Stomach (tissue), 9 donors: ENCODE data around the gene AKAP13. TPM values are rescaled to one million over a fixed set of nuclear protein-coding genes. Genes with fewer than 3 reads are reported as not detected.
A peak's percentile ranks its signal among the peaks of the same experiment; 100 is the strongest.

Experiments used
- DNase-seq, 2 donors: peaks; one replicate each; pipeline versions ENCODE4 v3.0.0 to v3.0.0-alpha.2; 2013 to 2019
- H3K27ac ChIP-seq, 5 donors: fragments of 200-600 bp in 4 of 5; sonication (generic) in 4 of 5; one replicate each; pipeline ENCODE4 v1.5.1; 2013 to 2019; ENCODE audit warnings: mild to moderate bottlenecking in 1 of 5, moderate library complexity in 1 of 5
- H3K27me3 ChIP-seq, 3 donors: fragments of 200-600 bp; sonication (generic); one replicate each; pipeline ENCODE4 v1.5.1; 2017 to 2019; ENCODE audit warnings: mixed run types in 1 of 3
- H3K36me3 ChIP-seq, 4 donors: fragments of 200-600 bp; sonication (generic); 1 replicate in 3 of 4; 2 replicates in 1 of 4; pipeline ENCODE4 v1.5.1; 2016 to 2019
- H3K4me1 ChIP-seq, 4 donors: fragments of 200-600 bp; sonication (generic); one replicate each; pipeline ENCODE4 v1.5.1; 2016 to 2019
- H3K4me3 ChIP-seq, 4 donors: fragments of 200-600 bp; sonication (generic) in 3 of 4; one replicate each; pipeline ENCODE4 v1.5.1; 2016 to 2019; ENCODE audit warnings: mild to moderate bottlenecking in 1 of 4
- H3K9me3 ChIP-seq, 4 donors: fragments of 200-600 bp; sonication (generic); one replicate each; pipeline ENCODE4 v1.5.1; 2016 to 2019
- EP300 ChIP-seq: sonication (generic); formaldehyde crosslinking; IDR thresholded peaks from one replicate; pipeline ENCODE4 v1.6.1; 2017; ENCODE audit warnings: antibody characterized with exemption
- POLR2A ChIP-seq, 4 donors: fragments of 450-650 bp; IDR thresholded peaks; one replicate each; pipeline ENCODE4 v1.6.1; 2016; ENCODE audit warnings: antibody characterized with exemption in 4 of 4, control low read depth in 2 of 4, mild to moderate bottlenecking in 1 of 4, moderate library complexity in 1 of 4
- POLR2AphosphoS5 ChIP-seq, 3 donors: sonication (generic); formaldehyde crosslinking; IDR thresholded peaks; one replicate each; pipeline ENCODE4 v1.6.1; 2016; ENCODE audit warnings: antibody characterized with exemption in 3 of 3
- WGBS, 5 donors: extraction: QIAGEN DNeasy Blood & Tissue Kit in 3 of 5; methylation state at CpG; one replicate each; pipeline versions ENCODE4 v1.1.5 to v1.1.7; 2013 to 2018; 5-methylcytosine and 5-hydroxymethylcytosine counted together
- intact Hi-C: fragments of 100-400 bp; cut with DNase I; formaldehyde crosslinking; loops from one replicate; pipeline ENCODE4 v1.15.1; 2023; ENCODE audit warnings: low total_unique reads
- polyA plus RNA-seq, 3 donors: library from polyadenylated mRNA; stranded (reverse); fragments of 200-250 nt; gene quantifications; one replicate each; pipeline ENCODE4 v1.2.3, GENCODE V29; 2013
- total RNA-seq, 5 donors: library from RNA; depleted of rRNA; stranded (reverse); fragments of >200 nt; gene quantifications; one replicate each; pipeline versions ENCODE4 v1.1.0 to v1.2.3, GENCODE V29; 2014 to 2016
- TF ChIP-seq, protein P1 (sequence below), 7 experiments: fragments of 450-650 bp in 4 of 7; fragments of 200-600 bp in 3 of 7; sonication (generic) in 3 of 7; IDR thresholded peaks; one replicate each; pipeline ENCODE4 v1.5.1; 2016 to 2019; ENCODE audit warnings: antibody characterized with exemption in 7 of 7, control low read depth in 2 of 7, mild to moderate bottlenecking in 1 of 7
- donor health status: healthy with polysubstance abuse.
- donor health status: Bipolar disorder and iron deficiency.
- donor health status: healthy.

AKAP13 gene
- total and polyA plus RNA-seq, 8 donors: 33.1 to 395 (median 138) TPM

DNA sequence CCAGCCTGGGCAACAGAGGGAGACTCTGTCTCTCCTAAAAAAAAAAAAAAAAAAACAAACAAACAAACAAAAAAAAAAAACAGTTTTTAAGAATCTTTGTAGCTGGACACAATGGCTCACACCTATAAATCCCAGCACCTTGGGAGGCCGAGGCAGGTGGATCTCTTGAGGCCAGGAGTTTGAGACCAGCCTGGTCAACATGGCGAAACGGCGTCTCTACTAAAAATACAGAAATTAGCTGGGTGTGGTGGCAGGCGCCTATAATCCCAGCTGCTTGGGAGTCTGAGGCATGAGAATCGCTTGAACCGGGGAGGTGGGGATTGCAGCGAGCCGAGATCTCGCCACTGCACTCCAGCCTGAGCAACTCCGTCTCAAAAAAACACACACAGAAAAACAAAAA is 361.3 kb downstream of the AKAP13 start:
- 92 to 97% (median 95%) methylated on average over 11 of the region's 11 CpGs for WGBS, 5 donors
- Histone ChIP-seq H3K4me1 (peaks cover 0 to 25% (median 7%) of the 10 kb centered on the region in 4 donors), H3K4me3 (no peak overlapping the region), H3K9me3 (no peaks in the 10 kb centered on the region), H3K36me3 (peaks cover 77 to 100% (median 96%) of the 10 kb centered on the region in 4 donors), H3K27me3 (no peaks in the 10 kb centered on the region), H3K27ac (peak overlapping the region in 2 of 5 donors; percentile 3 to 25)
- intact Hi-C loops: no loop called here
- TF ChIP-seq POLR2A (IDR thresholded peaks at IDR 0.05) (no peak), EP300 (no peak), POLR2AphosphoS5 (IDR thresholded peaks at IDR 0.05) (no peak)
- TF ChIP-seq, protein P1, sequence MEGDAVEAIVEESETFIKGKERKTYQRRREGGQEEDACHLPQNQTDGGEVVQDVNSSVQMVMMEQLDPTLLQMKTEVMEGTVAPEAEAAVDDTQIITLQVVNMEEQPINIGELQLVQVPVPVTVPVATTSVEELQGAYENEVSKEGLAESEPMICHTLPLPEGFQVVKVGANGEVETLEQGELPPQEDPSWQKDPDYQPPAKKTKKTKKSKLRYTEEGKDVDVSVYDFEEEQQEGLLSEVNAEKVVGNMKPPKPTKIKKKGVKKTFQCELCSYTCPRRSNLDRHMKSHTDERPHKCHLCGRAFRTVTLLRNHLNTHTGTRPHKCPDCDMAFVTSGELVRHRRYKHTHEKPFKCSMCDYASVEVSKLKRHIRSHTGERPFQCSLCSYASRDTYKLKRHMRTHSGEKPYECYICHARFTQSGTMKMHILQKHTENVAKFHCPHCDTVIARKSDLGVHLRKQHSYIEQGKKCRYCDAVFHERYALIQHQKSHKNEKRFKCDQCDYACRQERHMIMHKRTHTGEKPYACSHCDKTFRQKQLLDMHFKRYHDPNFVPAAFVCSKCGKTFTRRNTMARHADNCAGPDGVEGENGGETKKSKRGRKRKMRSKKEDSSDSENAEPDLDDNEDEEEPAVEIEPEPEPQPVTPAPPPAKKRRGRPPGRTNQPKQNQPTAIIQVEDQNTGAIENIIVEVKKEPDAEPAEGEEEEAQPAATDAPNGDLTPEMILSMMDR (IDR thresholded peaks at IDR 0.05): no peak
- no peak for DNase-seq

DNA sequence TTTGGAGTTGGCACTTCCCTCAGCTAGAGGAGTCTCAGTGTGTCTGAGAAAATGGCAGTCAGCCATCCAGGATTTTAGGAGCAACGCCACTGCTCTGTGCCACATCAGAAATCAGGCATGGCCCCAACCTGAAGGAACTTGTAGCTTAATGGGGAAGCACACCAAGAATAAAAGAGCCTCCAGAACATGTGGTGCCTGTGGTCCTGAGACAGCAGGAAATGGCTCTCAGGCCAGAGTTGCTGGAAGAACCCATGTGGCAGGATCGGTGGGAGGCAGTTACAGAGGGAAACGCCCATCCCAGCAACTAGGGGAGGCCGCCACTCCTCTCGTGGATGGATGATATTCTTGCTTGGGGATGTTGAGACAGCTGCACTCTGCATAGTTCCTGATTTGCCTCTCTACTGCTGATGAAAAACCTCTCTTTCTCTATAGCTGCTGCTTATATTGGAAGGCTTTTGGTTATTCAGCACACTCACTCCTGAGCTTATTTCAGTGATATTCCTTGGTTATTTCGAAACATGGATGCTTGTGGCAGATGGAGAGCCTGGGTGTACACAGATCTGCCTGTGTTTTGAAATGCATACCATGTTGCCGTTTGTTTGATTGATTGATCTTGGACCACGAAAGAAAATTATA is 361.9 kb downstream of the AKAP13 start:
- Histone ChIP-seq H3K4me3 (no peak overlapping the region), H3K27me3 (no peaks in the 10 kb centered on the region), H3K36me3 (peaks cover 77 to 100% (median 96%) of the 10 kb centered on the region in 4 donors), H3K27ac (peak overlapping the region in 2 of 5 donors; percentile 3 to 25), H3K9me3 (no peaks in the 10 kb centered on the region), H3K4me1 (peaks cover 0 to 25% (median 7%) of the 10 kb centered on the region in 4 donors)
- TF ChIP-seq POLR2A (IDR thresholded peaks at IDR 0.05): no peak
- TF ChIP-seq POLR2AphosphoS5 (IDR thresholded peaks at IDR 0.05): no peak
- TF ChIP-seq, protein P1 (IDR thresholded peaks at IDR 0.05): no peak
- TF ChIP-seq EP300: no peak
- WGBS, 5 donors: 53 to 67% (median 66%) methylated on average over 8 of the region's 8 CpGs
- DNase-seq: no peak
- intact Hi-C loops: no loop called here

DNA sequence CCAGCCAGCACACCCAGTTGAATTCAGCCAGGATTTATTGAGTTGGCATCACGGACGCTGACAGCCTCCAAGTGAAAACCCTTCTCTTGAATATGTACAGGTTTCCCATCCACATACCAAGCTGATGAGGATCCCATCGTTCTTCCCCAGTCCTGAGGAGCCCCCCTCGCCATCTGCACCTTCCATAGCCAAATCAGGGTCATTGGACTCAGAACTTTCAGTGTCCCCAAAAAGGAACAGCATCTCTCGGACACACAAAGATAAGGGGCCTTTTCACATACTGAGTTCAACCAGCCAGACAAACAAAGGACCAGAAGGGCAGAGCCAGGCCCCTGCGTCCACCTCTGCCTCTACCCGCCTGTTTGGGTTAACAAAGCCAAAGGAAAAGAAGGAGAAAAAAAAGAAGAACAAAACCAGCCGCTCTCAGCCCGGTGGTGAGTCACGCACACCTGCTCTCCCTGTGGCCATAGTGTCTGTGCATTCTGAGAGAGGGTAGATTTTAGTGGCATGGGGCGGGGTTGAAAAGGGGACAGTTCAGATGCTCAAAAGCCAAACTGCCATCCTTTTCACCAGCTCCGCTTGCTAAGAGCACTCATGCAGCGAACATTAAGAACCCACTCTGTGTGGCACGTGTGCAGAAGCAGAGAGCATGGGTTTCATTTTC is 363.1 kb downstream of the AKAP13 start:
- WGBS, 5 donors: 69 to 76% (median 76%) methylated on average over 14 of the region's 14 CpGs
- intact Hi-C loops: no loop called here
- no peak overlapping the region for H3K4me3 ChIP-seq
- peak overlapping the region in 1 of 5 donors; percentile 9 for H3K27ac ChIP-seq
- no peak for DNase-seq
- H3K4me1 ChIP-seq: peaks cover 0 to 29% (median 9%) of the 10 kb centered on the region in 4 donors
- H3K36me3 ChIP-seq: peaks cover 80 to 100% (median 96%) of the 10 kb centered on the region in 4 donors
- no peaks in the 10 kb centered on the region for H3K9me3 ChIP-seq
- TF ChIP-seq POLR2AphosphoS5 (IDR thresholded peaks at IDR 0.05): no peak
- no peak for TF ChIP-seq POLR2A (IDR thresholded peaks at IDR 0.05)
- TF ChIP-seq EP300: no peak
- TF ChIP-seq, protein P1 (IDR thresholded peaks at IDR 0.05): no peak
- no peaks in the 10 kb centered on the region for H3K27me3 ChIP-seq

DNA sequence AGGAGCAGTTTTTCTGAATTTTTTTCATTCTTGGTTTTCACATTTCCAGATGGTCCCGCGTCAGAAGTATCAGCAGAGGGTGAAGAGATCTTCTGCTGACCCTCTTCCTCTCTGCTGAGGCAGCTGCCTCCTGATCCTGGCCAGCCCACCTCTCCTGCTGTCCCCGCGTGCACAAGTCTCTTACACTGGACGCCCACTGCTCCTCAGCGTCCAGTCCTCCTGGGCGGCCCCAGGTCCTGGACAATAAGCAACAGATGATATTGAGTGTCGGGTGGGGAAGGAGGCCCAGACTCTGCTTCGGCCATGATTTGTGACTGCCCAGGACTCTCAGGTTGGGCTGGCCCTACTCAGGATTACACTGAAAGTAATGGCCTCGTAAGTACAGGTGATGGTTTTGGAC is 364.2 kb downstream of the AKAP13 start:
- no peak for DNase-seq
- Histone ChIP-seq H3K4me1 (peaks cover 0 to 39% (median 14%) of the 10 kb centered on the region in 4 donors), H3K9me3 (no peaks in the 10 kb centered on the region), H3K36me3 (peaks cover 83 to 100% (median 99%) of the 10 kb centered on the region in 4 donors), H3K4me3 (no peak overlapping the region), H3K27ac (no peak overlapping the region), H3K27me3 (no peaks in the 10 kb centered on the region)
- 89 to 96% (median 92%) methylated on average over 10 of the region's 10 CpGs for WGBS, 5 donors
- TF ChIP-seq, protein P1 (IDR thresholded peaks at IDR 0.05): no peak
- TF ChIP-seq POLR2AphosphoS5 (IDR thresholded peaks at IDR 0.05) (no peak), EP300 (no peak), POLR2A (IDR thresholded peaks at IDR 0.05) (no peak)
- intact Hi-C loops: no loop called here
